Thyroid gland (tissue), 4 donors: ENCODE measurements around the gene UBE2R2. TPM values are rescaled to one million over a fixed set of nuclear protein-coding genes. Genes with fewer than 3 reads are reported as not detected.

Experiments used
- DNase-seq, 2 donors: peaks; one replicate each; pipeline ENCODE4 v3.0.0-alpha.2; 2019
- H3K27ac ChIP-seq, 3 donors: fragments of 200-600 bp; sonication (generic); 1 replicate in 2 of 3; 2 replicates in 1 of 3; pipeline ENCODE4 v1.5.1; 2016 to 2019; ENCODE audit warnings: mild to moderate bottlenecking in 1 of 3, moderate library complexity in 1 of 3
- H3K27me3 ChIP-seq: fragments of 200-600 bp; sonication (generic); one replicate; pipeline ENCODE4 v1.5.1; 2019
- H3K36me3 ChIP-seq, 2 donors: fragments of 200-600 bp; sonication (generic); one replicate each; pipeline ENCODE4 v1.5.1; 2016 to 2019
- H3K4me1 ChIP-seq, 2 donors: fragments of 200-600 bp; sonication (generic); one replicate each; pipeline ENCODE4 v1.5.1; 2017 to 2019
- H3K4me3 ChIP-seq, 3 donors: fragments of 200-600 bp; sonication (generic); replicated peaks in 1 of 3; 1 replicate in 2 of 3; 2 replicates in 1 of 3; pipeline ENCODE4 v1.5.1; 2016; ENCODE audit warnings: mild to moderate bottlenecking in 1 of 3
- H3K9me3 ChIP-seq: fragments of 200-600 bp; sonication (generic); one replicate; pipeline ENCODE4 v1.5.1; 2017
- CTCF ChIP-seq, 6 experiments: fragments of 200-600 bp in 3 of 6; fragments of 450-650 bp in 3 of 6; sonication (generic) in 3 of 6; IDR thresholded peaks; one replicate each; pipeline ENCODE4 v1.5.1; 2016 to 2019; ENCODE audit warnings: antibody characterized with exemption in 6 of 6, mild to moderate bottlenecking in 2 of 6, inconsistent platforms in 1 of 6, moderate library complexity in 1 of 6
- POLR2A ChIP-seq, 2 donors: fragments of 450-650 bp; IDR thresholded peaks; one replicate each; pipeline ENCODE4 v1.6.1; 2017; ENCODE audit warnings: antibody characterized with exemption in 2 of 2, mild to moderate bottlenecking in 2 of 2, moderate library complexity in 1 of 2
- WGBS, 2 donors: methylation state at CpG; one replicate each; pipeline ENCODE4 v1.1.5; 2017; 5-methylcytosine and 5-hydroxymethylcytosine counted together
- intact Hi-C: fragments of 100-400 bp; cut with DNase I; formaldehyde crosslinking; loops from one replicate; pipeline ENCODE4 v1.15.1; 2023
- total RNA-seq, 4 donors: library from RNA; depleted of rRNA; stranded (reverse); fragments of >200 nt; gene quantifications; one replicate each; pipeline ENCODE4 v1.2.3, GENCODE V29; 2016

The UBE2R2 gene
- total RNA-seq, 4 donors from 2014 or later, result 22.8 to 31.4 (median 25.8) TPM

- Histone ChIP-seq H3K9me3 (no peaks in the 10 kb centered on the region), H3K27ac (no peak overlapping the region), H3K4me1 (no peaks in the 10 kb centered on the region), H3K36me3 (no peaks in the 10 kb centered on the region), H3K27me3 (no peaks in the 10 kb centered on the region), H3K4me3 (no peak overlapping the region)
- TF ChIP-seq POLR2A (IDR thresholded peaks at IDR 0.05) (no peak), CTCF (IDR thresholded peaks at IDR 0.05) (no peak)
- no peak for DNase-seq
- intact Hi-C loops, result no loop called here
Observed at GRCh38 chr9:33893861-33894260, 76.9 kb downstream of the UBE2R2 start.

- Histone ChIP-seq H3K27me3 (no peaks in the 10 kb centered on the region), H3K36me3 (peaks cover 0 to under 1% of the 10 kb centered on the region in 2 donors), H3K4me1 (no peaks in the 10 kb centered on the region), H3K4me3 (no peak overlapping the region), H3K9me3 (no peaks in the 10 kb centered on the region), H3K27ac (no peak overlapping the region)
- intact Hi-C loops, result no loop called here
- no peak for TF ChIP-seq POLR2A (IDR thresholded peaks at IDR 0.05)
- no peak for DNase-seq
Observed at GRCh38 chr9:33894316-33894715, 77.4 kb downstream of the UBE2R2 start.

GRCh38 chr9:33903157-33903780 lies 86.3 kb downstream of the UBE2R2 start:
- no peak for DNase-seq
- H3K27ac ChIP-seq, result no peak overlapping the region
- peaks cover 9 to 12% of the 10 kb centered on the region in 2 donors for H3K4me1 ChIP-seq
- H3K9me3 ChIP-seq, result no peaks in the 10 kb centered on the region
- H3K27me3 ChIP-seq, result no peaks in the 10 kb centered on the region
- no peak overlapping the region for H3K4me3 ChIP-seq
- TF ChIP-seq CTCF (IDR thresholded peaks at IDR 0.05), result no peak
- TF ChIP-seq POLR2A (IDR thresholded peaks at IDR 0.05), result no peak
- intact Hi-C loops, result no loop called here
- peaks cover 4% of the 10 kb centered on the region in 2 donors for H3K36me3 ChIP-seq
- WGBS, 2 donors, result 82% methylated on average over 4 of the region's 4 CpGs

- 93 to 96% methylated on average over 1 of the region's 1 CpG for WGBS, 2 donors
- Histone ChIP-seq H3K4me1 (peaks cover 9 to 15% of the 10 kb centered on the region in 2 donors), H3K36me3 (peaks cover 0 to 4% of the 10 kb centered on the region in 2 donors), H3K9me3 (no peaks in the 10 kb centered on the region), H3K27ac (no peak overlapping the region), H3K27me3 (no peaks in the 10 kb centered on the region), H3K4me3 (no peak overlapping the region)
- no peak for TF ChIP-seq CTCF (IDR thresholded peaks at IDR 0.05)
- TF ChIP-seq POLR2A (IDR thresholded peaks at IDR 0.05), result no peak
- intact Hi-C loops, result no loop called here
- no peak for DNase-seq
Observed at GRCh38 chr9:33905137-33905536, 88.2 kb downstream of the UBE2R2 start.

GRCh38 chr9:33906769-33907168 lies 89.8 kb downstream of the UBE2R2 start:
- peaks cover 9 to 15% of the 10 kb centered on the region in 2 donors for H3K4me1 ChIP-seq
- peak; percentile 49 to 63 for DNase-seq
- H3K27ac ChIP-seq, result no peak overlapping the region
- H3K9me3 ChIP-seq, result no peaks in the 10 kb centered on the region
- no peaks in the 10 kb centered on the region for H3K36me3 ChIP-seq
- intact Hi-C loops, result no loop called here
- no peak for TF ChIP-seq CTCF (IDR thresholded peaks at IDR 0.05)
- TF ChIP-seq POLR2A (IDR thresholded peaks at IDR 0.05), result no peak
- no peaks in the 10 kb centered on the region for H3K27me3 ChIP-seq
- 34 to 55% methylated on average over 2 of the region's 2 CpGs for WGBS, 2 donors
- H3K4me3 ChIP-seq, result no peak overlapping the region
